ENCODE data around the gene GAS2.
A peak's percentile ranks its signal among the peaks of the same experiment; 100 is the strongest.

GAS2 gene

DNA sequence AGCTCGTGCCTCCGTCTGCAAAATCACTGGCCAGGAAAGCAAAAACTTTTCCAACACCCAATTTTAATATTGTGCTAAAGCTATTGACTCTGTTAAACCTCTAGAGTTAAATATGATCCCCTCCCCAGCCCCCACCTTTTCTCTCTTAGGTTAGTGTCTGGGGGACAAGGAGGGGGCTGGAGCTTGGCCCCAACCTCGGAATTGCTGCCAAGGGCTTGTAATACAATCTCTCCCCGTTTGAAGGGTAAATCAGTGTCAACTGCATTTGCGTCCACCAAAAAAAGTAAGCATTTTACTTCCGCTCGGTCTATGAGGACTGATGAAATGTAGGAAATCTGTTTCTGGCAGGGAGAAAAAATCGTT lies at the start of gene GAS2:
GAS2 (plus strand) TSS at position 287 of the 363 bp plus-strand sequence. CDS start 8,259 bp downstream, outside the sequence.
- H3K9me2 ChIP-seq (replicated peaks; ENCODE audit: insufficient read depth, low read length) = no peaks in the 10 kb centered on the region
- H3F3A ChIP-seq (ENCODE audit: insufficient read depth) = no peaks in the 10 kb centered on the region
- H3K27ac ChIP-seq (ENCODE audit: low read depth, low read length) = no peak within 1 kb of the TSS
- H4K20me1 ChIP-seq (ENCODE audit: low read depth, low read length) = no peaks in the 10 kb centered on the region
- no peak for TF ChIP-seq EZH2phosphoT487 (conservative IDR thresholded peaks at IDR 0.05; ENCODE audit: low read length)
- TF ChIP-seq, protein P1, sequence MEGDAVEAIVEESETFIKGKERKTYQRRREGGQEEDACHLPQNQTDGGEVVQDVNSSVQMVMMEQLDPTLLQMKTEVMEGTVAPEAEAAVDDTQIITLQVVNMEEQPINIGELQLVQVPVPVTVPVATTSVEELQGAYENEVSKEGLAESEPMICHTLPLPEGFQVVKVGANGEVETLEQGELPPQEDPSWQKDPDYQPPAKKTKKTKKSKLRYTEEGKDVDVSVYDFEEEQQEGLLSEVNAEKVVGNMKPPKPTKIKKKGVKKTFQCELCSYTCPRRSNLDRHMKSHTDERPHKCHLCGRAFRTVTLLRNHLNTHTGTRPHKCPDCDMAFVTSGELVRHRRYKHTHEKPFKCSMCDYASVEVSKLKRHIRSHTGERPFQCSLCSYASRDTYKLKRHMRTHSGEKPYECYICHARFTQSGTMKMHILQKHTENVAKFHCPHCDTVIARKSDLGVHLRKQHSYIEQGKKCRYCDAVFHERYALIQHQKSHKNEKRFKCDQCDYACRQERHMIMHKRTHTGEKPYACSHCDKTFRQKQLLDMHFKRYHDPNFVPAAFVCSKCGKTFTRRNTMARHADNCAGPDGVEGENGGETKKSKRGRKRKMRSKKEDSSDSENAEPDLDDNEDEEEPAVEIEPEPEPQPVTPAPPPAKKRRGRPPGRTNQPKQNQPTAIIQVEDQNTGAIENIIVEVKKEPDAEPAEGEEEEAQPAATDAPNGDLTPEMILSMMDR (IDR thresholded peaks at IDR 0.05; ENCODE audit: insufficient read depth, low read length, poor library complexity, severe bottlenecking) = no peak
- no peak within 1 kb of the TSS for H3K4me3 ChIP-seq (ENCODE audit: insufficient read depth, low read length, poor library complexity, severe bottlenecking)
- H3K9me3 ChIP-seq (ENCODE audit: insufficient read depth, low read length) = no peaks in the 10 kb centered on the region
- no peak within 1 kb of the TSS for H2AFZ ChIP-seq (ENCODE audit: low read depth, low read length, severe bottlenecking)
- H3K9ac ChIP-seq (ENCODE audit: low read length) = no peak within 1 kb of the TSS
- no peaks in the 10 kb centered on the region for H3K79me2 ChIP-seq (ENCODE audit: insufficient read depth, low read length)
- no peaks in the 10 kb centered on the region for H3K36me3 ChIP-seq (ENCODE audit: low read length)
- H3K4me2 ChIP-seq (ENCODE audit: low read depth, low read length, poor library complexity, severe bottlenecking) = no peak within 1 kb of the TSS
- 0 out of 2 replicates have a peak, but pooled peaks cover 2% of the 10 kb centered on the region for H3K27me3 ChIP-seq (ENCODE audit: low read length)

GRCh38 chr11:22617868-22618267 lies 48.5 kb upstream of the GAS2 start:
- Histone ChIP-seq H2AFZ (ENCODE audit: low read depth, low read length, severe bottlenecking) (no peak overlapping the region), H3K27me3 (ENCODE audit: low read length) (no peaks in the 10 kb centered on the region), H3K9me2 (replicated peaks; ENCODE audit: insufficient read depth, low read length) (no peaks in the 10 kb centered on the region), H3K4me2 (ENCODE audit: low read depth, low read length, poor library complexity, severe bottlenecking) (no peak overlapping the region), H3F3A (ENCODE audit: insufficient read depth) (no peaks in the 10 kb centered on the region; the same call in 1 of the 2 replicates), H3K27ac (ENCODE audit: low read depth, low read length) (no peak overlapping the region), H3K36me3 (ENCODE audit: low read length) (no peaks in the 10 kb centered on the region), H3K79me2 (ENCODE audit: insufficient read depth, low read length) (0 out of 2 replicates have a peak, but pooled peaks cover 2% of the 10 kb centered on the region), H4K20me1 (ENCODE audit: low read depth, low read length) (0 out of 2 replicates have a peak, but pooled peaks cover 5% of the 10 kb centered on the region), H3K4me3 (ENCODE audit: insufficient read depth, low read length, poor library complexity, severe bottlenecking) (no peak overlapping the region), H3K9ac (ENCODE audit: low read length) (no peak overlapping the region), H3K9me3 (ENCODE audit: insufficient read depth, low read length) (no peaks in the 10 kb centered on the region)
- TF ChIP-seq EZH2phosphoT487 (conservative IDR thresholded peaks at IDR 0.05; ENCODE audit: low read length) = no peak
- TF ChIP-seq, protein P1 (IDR thresholded peaks at IDR 0.05; ENCODE audit: insufficient read depth, low read length, poor library complexity, severe bottlenecking) = no peak

DNA sequence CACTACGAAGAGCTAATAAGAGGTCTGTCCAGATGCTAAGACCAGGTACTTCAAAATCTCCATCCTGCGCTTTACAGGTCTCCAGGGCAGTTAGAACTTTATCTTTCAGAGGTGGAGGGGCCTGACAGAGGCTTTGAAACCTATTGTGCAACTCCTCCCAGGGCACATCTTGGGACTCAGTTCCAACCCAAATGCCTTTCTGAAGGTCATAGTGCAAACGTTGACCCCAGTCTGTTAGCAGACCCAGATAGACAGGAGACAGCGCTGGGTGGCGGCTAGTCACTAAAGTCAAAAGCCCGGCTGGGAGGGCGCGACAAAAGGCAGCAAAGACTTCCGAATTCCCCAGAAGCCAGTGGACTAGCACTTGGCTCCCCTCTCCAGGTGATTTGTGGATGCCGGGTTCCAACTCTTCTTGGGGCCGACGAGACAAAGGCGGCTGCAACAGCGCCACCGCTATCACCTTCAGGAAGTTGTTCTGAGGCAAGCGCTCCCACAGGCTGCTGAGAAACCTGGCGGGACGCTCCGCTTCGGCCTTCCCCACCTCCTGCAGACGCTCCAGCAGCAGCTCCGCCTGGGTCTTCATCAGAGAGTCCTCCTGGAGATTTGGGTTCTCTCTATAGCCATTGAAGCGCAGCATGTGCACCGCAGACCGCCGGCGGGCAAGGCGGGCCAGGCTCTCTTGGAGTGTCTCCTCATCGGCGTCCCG lies 41.5 kb upstream of the GAS2 start:
- peaks cover 13% of the 10 kb centered on the region; the same call in 1 of the 2 replicates for H4K20me1 ChIP-seq (ENCODE audit: low read depth, low read length)
- TF ChIP-seq, protein P1 (IDR thresholded peaks at IDR 0.05; ENCODE audit: insufficient read depth, low read length, poor library complexity, severe bottlenecking) = peak; percentile 56
- TF ChIP-seq EZH2phosphoT487 (conservative IDR thresholded peaks at IDR 0.05; ENCODE audit: low read length) = no peak
- peak overlapping the region; percentile 94 for H3K4me2 ChIP-seq (ENCODE audit: low read depth, low read length, poor library complexity, severe bottlenecking)
- H3K79me2 ChIP-seq (ENCODE audit: insufficient read depth, low read length) = peaks cover 25% of the 10 kb centered on the region
- H3K27me3 ChIP-seq (ENCODE audit: low read length) = no peaks in the 10 kb centered on the region
- H3K4me3 ChIP-seq (ENCODE audit: insufficient read depth, low read length, poor library complexity, severe bottlenecking) = peak overlapping the region; percentile 88
- peaks cover 4% of the 10 kb centered on the region; the same call in 1 of the 2 replicates for H3K36me3 ChIP-seq (ENCODE audit: low read length)
- peak overlapping the region; percentile 96 for H2AFZ ChIP-seq (ENCODE audit: low read depth, low read length, severe bottlenecking)
- peaks cover 7% of the 10 kb centered on the region; the same call in 1 of the 2 replicates for H3F3A ChIP-seq (ENCODE audit: insufficient read depth)
- no peaks in the 10 kb centered on the region for H3K9me3 ChIP-seq (ENCODE audit: insufficient read depth, low read length)
- peak overlapping the region; percentile 81 for H3K9ac ChIP-seq (ENCODE audit: low read length)
- H3K27ac ChIP-seq (ENCODE audit: low read depth, low read length) = peak overlapping the region; percentile 52
- no peaks in the 10 kb centered on the region for H3K9me2 ChIP-seq (replicated peaks; ENCODE audit: insufficient read depth, low read length)
